Activated CD4-positive, alpha-beta memory T cell treated with anti-CD3 and anti-CD28 coated beads, Interleukin-2, amount 10 ng/mL, durations not matched to agents 7 days and 5 days (primary cell): ENCODE results near the gene ZNF416. TPM values are rescaled to one million over a fixed set of nuclear protein-coding genes. Genes with fewer than 3 reads are reported as not detected.

ENCODE experiments used
- CTCF ChIA-PET: fragments of 350-600 bp; sonication (Branson Sonifier 250); formaldehyde crosslinking; loops from one replicate; lab custom pipeline; 2021; ENCODE audit warnings: antibody characterized with exemption, inconsistent platforms; lab: Charles Lee
- POLR2A ChIA-PET: fragments of 350-600 bp; sonication (Branson Sonifier 250); formaldehyde crosslinking; loops from one replicate; lab custom pipeline; 2021; ENCODE audit warnings: antibody characterized with exemption; lab: Charles Lee
- DNase-seq: peaks from one replicate; pipeline ENCODE4 v3.0.0-alpha.2; 2020
- H3K27ac Mint-ChIP-seq: one replicate; pipeline ENCODE4 v1.8.0; 2021; ENCODE audit warnings: mild to moderate bottlenecking, mixed read lengths
- H3K27me3 Mint-ChIP-seq: one replicate; pipeline ENCODE4 v1.8.0; 2021; ENCODE audit warnings: mixed read lengths
- H3K36me3 Mint-ChIP-seq: one replicate; pipeline ENCODE4 v1.8.0; 2021; ENCODE audit warnings: low read depth, mixed read lengths
- H3K4me1 Mint-ChIP-seq: one replicate; pipeline ENCODE4 v1.8.0; 2021; ENCODE audit warnings: mixed read lengths
- H3K4me3 Mint-ChIP-seq: one replicate; pipeline ENCODE4 v1.8.0; 2021; ENCODE audit warnings: mild to moderate bottlenecking, mixed read lengths
- H3K9me3 Mint-ChIP-seq: one replicate; pipeline ENCODE4 v1.8.0; 2021; ENCODE audit warnings: mixed read lengths
- total RNA-seq, 2 experiments: library from RNA; stranded (reverse); gene quantifications; one replicate each; pipeline ENCODE4 v1.2.3, GENCODE V29; 2021

ZNF416 gene
- total RNA-seq, 2 experiments from 2014 or later, result 5.4 to 6.7 TPM

DNA sequence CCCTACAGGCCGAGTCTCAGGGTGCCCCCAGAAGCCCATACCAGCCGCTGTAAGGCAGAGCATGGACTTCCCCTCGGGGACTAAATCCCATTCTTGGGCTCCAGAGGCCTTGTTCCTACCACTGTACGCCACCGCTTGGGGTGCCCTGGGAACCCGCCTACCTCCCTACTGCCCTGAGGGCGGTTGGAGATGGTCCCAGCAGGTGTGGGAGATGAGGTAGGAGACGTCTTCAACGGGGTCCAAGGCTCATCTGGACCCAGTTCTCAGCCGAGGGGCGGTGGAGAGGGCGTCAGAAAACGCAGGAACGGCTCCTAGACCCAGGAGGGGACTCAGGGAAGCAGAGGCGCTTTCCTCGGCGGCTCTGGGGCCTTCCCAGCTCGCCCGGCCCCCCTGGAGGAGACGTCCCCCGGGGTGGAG is 4.4 kb upstream of the ZNF416 start:
- DNase-seq, result no peak
- ChIA-PET POLR2A (no interaction called here), CTCF (no interaction called here)
- H3K27me3 Mint-ChIP-seq, result no peaks in the 10 kb centered on the region
- peaks cover 46% of the 10 kb centered on the region for H3K9me3 Mint-ChIP-seq
- peaks cover 61% of the 10 kb centered on the region for H3K36me3 Mint-ChIP-seq
- H3K4me1 Mint-ChIP-seq, result peaks cover 23% of the 10 kb centered on the region
- H3K27ac Mint-ChIP-seq, result no peak overlapping the region
- peak overlapping the region; percentile 75 for H3K4me3 Mint-ChIP-seq

- DNase-seq, result no peak
- Mint-ChIP-seq H3K27ac (no peak overlapping the region), H3K4me1 (peaks cover 21% of the 10 kb centered on the region), H3K4me3 (peak overlapping the region; percentile 48), H3K9me3 (peaks cover 72% of the 10 kb centered on the region), H3K36me3 (peaks cover 77% of the 10 kb centered on the region), H3K27me3 (no peaks in the 10 kb centered on the region)
- POLR2A ChIA-PET, result no interaction called here
- CTCF ChIA-PET, result no interaction called here
Observed at GRCh38 chr19:57576661-57577060, 2.0 kb downstream of the ZNF416 start.

DNA sequence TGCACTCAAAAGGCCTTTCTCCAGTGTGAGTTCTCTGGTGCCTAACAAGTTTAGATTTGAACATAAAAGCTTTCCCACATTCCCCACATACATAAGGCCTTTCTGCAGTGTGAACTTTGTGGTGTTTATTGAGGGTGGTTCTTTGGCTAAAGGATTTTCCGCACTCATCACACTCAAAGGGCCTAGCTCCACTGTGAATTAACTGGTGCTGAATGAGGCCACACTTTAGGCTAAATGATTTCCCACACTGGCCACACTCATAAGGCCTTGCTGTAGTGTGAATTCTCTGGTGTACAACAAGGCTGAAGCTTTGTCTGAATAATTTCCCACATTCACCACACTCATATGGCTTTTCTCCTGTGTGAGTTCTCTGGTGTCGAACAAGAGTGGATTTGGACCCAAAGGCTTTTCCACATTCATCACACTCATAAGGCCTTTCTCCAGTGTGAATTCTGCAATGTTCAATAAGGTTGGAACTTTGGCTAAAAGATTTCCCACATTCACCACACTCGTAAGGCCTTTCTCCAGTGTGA is 6.2 kb downstream of the ZNF416 start:
- no peak overlapping the region for H3K27ac Mint-ChIP-seq
- ChIA-PET CTCF (no interaction called here), POLR2A (no interaction called here)
- H3K4me1 Mint-ChIP-seq, result peaks cover 9% of the 10 kb centered on the region
- H3K27me3 Mint-ChIP-seq, result no peaks in the 10 kb centered on the region
- H3K9me3 Mint-ChIP-seq, result peaks cover 86% of the 10 kb centered on the region
- H3K36me3 Mint-ChIP-seq, result peaks cover 68% of the 10 kb centered on the region
- DNase-seq, result no peak
- H3K4me3 Mint-ChIP-seq, result no peak overlapping the region

GRCh38 chr19:57570707-57571106 is 8.0 kb downstream of the ZNF416 start:
- no peak overlapping the region for H3K4me3 Mint-ChIP-seq
- peaks cover 51% of the 10 kb centered on the region for H3K36me3 Mint-ChIP-seq
- H3K4me1 Mint-ChIP-seq, result no peaks in the 10 kb centered on the region
- no peak for DNase-seq
- no peaks in the 10 kb centered on the region for H3K27me3 Mint-ChIP-seq
- no peak overlapping the region for H3K27ac Mint-ChIP-seq
- H3K9me3 Mint-ChIP-seq, result peaks cover 86% of the 10 kb centered on the region
- POLR2A ChIA-PET, result no interaction called here
- CTCF ChIA-PET, result no interaction called here

- peaks cover 11% of the 10 kb centered on the region for H3K36me3 Mint-ChIP-seq
- ChIA-PET CTCF (no interaction called here), POLR2A (no interaction called here)
- no peak overlapping the region for H3K27ac Mint-ChIP-seq
- no peak overlapping the region for H3K4me3 Mint-ChIP-seq
- H3K9me3 Mint-ChIP-seq, result peaks cover 78% of the 10 kb centered on the region
- H3K27me3 Mint-ChIP-seq, result no peaks in the 10 kb centered on the region
- H3K4me1 Mint-ChIP-seq, result no peaks in the 10 kb centered on the region
- no peak for DNase-seq
Observed at GRCh38 chr19:57566396-57567265, 12.1 kb downstream of the ZNF416 start.

GRCh38 chr19:57563547-57563946 is 15.2 kb downstream of the ZNF416 start:
- peaks cover 16% of the 10 kb centered on the region for H3K4me1 Mint-ChIP-seq
- DNase-seq, result no peak
- H3K27me3 Mint-ChIP-seq, result no peaks in the 10 kb centered on the region
- H3K4me3 Mint-ChIP-seq, result no peak overlapping the region
- peaks cover 17% of the 10 kb centered on the region for H3K36me3 Mint-ChIP-seq
- CTCF ChIA-PET, result no interaction called here
- POLR2A ChIA-PET, result no interaction called here
- H3K9me3 Mint-ChIP-seq, result peaks cover 67% of the 10 kb centered on the region
- H3K27ac Mint-ChIP-seq, result no peak overlapping the region

DNA sequence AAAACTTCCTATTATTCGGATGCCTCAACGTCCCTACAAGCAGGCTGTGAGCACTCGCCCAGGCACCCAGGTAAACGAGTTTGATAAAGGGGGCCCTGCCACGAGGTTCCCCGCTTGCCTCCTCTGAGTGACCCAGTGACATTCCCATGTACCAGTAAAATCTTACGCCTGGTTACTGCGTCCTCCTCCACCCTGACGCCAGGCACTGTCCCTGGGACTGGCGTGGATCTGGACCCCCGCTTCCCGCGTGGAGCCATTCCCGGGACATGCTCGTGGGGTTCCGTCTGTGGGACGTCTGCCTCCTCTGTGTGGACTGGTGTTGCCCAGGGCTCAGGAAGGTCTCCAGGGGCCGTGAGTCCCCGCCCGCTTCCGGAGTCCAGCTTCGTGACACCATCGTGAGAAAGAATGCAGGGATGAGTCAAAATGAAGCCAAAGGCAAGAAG is 18.6 kb downstream of the ZNF416 start:
- no peak for DNase-seq
- ChIA-PET CTCF (no interaction called here), POLR2A (interaction anchor here (1.0 to 1.8 kb wide), 2 partner anchors 60 to 73 kb away, joined by 4 read pairs; partner anchors contain the start of genes ZNF211 and ZNF773)
- Mint-ChIP-seq H3K9me3 (peaks cover 53% of the 10 kb centered on the region), H3K4me1 (peaks cover 22% of the 10 kb centered on the region), H3K27ac (peak overlapping the region; percentile 87), H3K36me3 (peaks cover 51% of the 10 kb centered on the region), H3K4me3 (peak overlapping the region; percentile 86), H3K27me3 (no peaks in the 10 kb centered on the region)

- CTCF ChIA-PET, result no interaction called here
- peak within 1 kb of the TSS; percentile 87 for H3K27ac Mint-ChIP-seq
- peak within 1 kb of the TSS; percentile 86 for H3K4me3 Mint-ChIP-seq
- POLR2A ChIA-PET, result interaction anchor here (1.0 to 2.4 kb wide), 3 partner anchors 55 to 74 kb away, joined by 4 to 6 read pairs (median 4); partner anchors contain the start of genes ZNF134, ZNF211 and ZNF773
- peaks cover 55% of the 10 kb centered on the region for H3K9me3 Mint-ChIP-seq
- H3K4me1 Mint-ChIP-seq, result peaks cover 22% of the 10 kb centered on the region
- DNase-seq, result peak; percentile 87
- peaks cover 56% of the 10 kb centered on the region for H3K36me3 Mint-ChIP-seq
- H3K27me3 Mint-ChIP-seq, result no peaks in the 10 kb centered on the region
Observed at GRCh38 chr19:57559404-57560025, 19.2 kb downstream of the ZNF416 start, which contains the start of gene ZNF550. ZNF550 (minus strand) TSS chr19:57559863; CDS start chr19:57559682, 181 bp downstream.

DNA sequence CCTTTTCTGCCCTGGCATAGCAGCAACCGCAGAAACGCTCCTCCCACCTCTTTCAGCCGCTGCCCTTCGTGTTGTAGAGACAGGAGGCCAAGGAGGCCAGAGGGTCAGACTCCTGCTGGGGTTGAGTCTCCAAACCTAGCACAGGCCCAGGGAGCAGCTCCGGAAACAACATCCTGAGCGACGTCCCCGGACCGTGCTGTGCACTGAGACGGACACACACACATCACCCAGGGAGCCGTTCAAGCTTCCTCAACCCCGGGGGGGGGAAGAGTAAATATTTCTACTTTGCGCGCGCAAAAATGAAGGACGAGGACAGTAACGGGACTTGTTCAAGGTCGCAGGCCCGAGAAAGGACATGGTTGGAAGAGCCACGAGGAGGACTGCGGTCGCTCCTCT is 19.7 kb downstream of the ZNF416 start:
- peaks cover 61% of the 10 kb centered on the region for H3K36me3 Mint-ChIP-seq
- CTCF ChIA-PET, result no interaction called here
- peak overlapping the region; percentile 86 for H3K4me3 Mint-ChIP-seq
- H3K9me3 Mint-ChIP-seq, result peaks cover 56% of the 10 kb centered on the region
- peaks cover 22% of the 10 kb centered on the region for H3K4me1 Mint-ChIP-seq
- no peaks in the 10 kb centered on the region for H3K27me3 Mint-ChIP-seq
- H3K27ac Mint-ChIP-seq, result peak overlapping the region; percentile 86
- POLR2A ChIA-PET, result interaction anchor here (1.0 to 2.4 kb wide), 3 partner anchors 55 to 74 kb away, joined by 4 to 6 read pairs (median 4); partner anchors contain the start of genes ZNF134, ZNF211 and ZNF773
- peak; percentile 24 for DNase-seq

DNA sequence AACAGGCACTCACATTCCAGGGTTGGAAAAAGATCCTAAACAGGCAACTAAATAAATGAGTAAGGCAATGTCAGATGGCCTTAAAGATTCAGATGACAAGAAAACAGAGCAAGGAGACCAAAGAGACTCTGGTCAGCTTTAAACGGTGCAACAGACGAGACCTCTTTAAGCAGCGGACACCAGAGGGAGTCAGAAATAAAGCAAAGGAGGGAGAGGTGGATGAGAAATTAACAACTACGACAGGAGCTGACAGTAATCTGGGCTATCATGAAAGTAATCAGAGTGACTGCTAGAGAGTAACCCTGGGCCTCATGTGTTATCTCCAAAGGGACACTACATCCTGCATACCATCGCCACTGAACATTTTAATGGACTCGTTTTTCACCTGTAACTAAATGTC is 20.2 kb downstream of the ZNF416 start:
- peaks cover 22% of the 10 kb centered on the region for H3K4me1 Mint-ChIP-seq
- POLR2A ChIA-PET, result interaction anchor here (1.8 to 2.4 kb wide), 2 partner anchors 56 to 75 kb away, joined by 4 to 6 read pairs; partner anchors contain the start of genes ZNF134 and ZNF211
- H3K27me3 Mint-ChIP-seq, result no peaks in the 10 kb centered on the region
- peaks cover 66% of the 10 kb centered on the region for H3K36me3 Mint-ChIP-seq
- H3K9me3 Mint-ChIP-seq, result peaks cover 58% of the 10 kb centered on the region
- CTCF ChIA-PET, result no interaction called here
- H3K27ac Mint-ChIP-seq, result peak overlapping the region; percentile 86
- no peak for DNase-seq
- peak overlapping the region; percentile 86 for H3K4me3 Mint-ChIP-seq

- H3K4me3 Mint-ChIP-seq, result no peak overlapping the region
- no peak for DNase-seq
Observed at GRCh38 chr19:57557659-57558058, 21.1 kb downstream of the ZNF416 start.

DNA sequence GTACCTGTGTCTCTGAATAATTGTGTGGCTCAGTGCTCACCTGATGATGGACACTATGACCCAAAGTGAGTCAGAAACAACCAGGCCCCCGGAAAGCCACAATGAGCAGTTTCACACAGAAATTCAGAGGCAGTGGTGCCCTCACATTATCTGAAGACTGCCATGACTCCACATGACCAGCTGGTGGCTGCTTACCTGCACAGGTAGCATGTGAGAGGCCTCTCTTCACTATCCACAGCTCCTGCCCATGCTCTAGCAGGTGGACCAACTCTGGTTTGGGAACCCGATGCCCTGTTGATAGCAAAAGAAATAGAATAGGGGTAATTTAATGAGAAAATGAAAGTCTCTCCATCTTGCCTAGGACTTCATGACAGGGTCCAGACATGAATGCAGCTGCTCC is 26.3 kb downstream of the ZNF416 start:
- H3K4me3 Mint-ChIP-seq, result no peak overlapping the region
- H3K27me3 Mint-ChIP-seq, result no peaks in the 10 kb centered on the region
- POLR2A ChIA-PET, result no interaction called here
- CTCF ChIA-PET, result no interaction called here
- no peak for DNase-seq
- no peaks in the 10 kb centered on the region for H3K4me1 Mint-ChIP-seq
- no peak overlapping the region for H3K27ac Mint-ChIP-seq
- H3K9me3 Mint-ChIP-seq, result peaks cover 74% of the 10 kb centered on the region
- H3K36me3 Mint-ChIP-seq, result peaks cover 99% of the 10 kb centered on the region

More at GRCh38 chr19:57557659-57558058, 21.1 kb downstream of the ZNF416 start:
- H3K27me3 Mint-ChIP-seq, result no peaks in the 10 kb centered on the region
- CTCF ChIA-PET, result no interaction called here
- POLR2A ChIA-PET, result interaction anchor here (2.4 kb wide), 1 partner anchor 57 kb away, joined by 6 read pairs; the partner anchor contains the start of gene ZNF134
- H3K9me3 Mint-ChIP-seq, result peaks cover 55% of the 10 kb centered on the region
- H3K4me1 Mint-ChIP-seq, result peaks cover 22% of the 10 kb centered on the region
- peaks cover 75% of the 10 kb centered on the region for H3K36me3 Mint-ChIP-seq
- no peak overlapping the region for H3K27ac Mint-ChIP-seq

DNA sequence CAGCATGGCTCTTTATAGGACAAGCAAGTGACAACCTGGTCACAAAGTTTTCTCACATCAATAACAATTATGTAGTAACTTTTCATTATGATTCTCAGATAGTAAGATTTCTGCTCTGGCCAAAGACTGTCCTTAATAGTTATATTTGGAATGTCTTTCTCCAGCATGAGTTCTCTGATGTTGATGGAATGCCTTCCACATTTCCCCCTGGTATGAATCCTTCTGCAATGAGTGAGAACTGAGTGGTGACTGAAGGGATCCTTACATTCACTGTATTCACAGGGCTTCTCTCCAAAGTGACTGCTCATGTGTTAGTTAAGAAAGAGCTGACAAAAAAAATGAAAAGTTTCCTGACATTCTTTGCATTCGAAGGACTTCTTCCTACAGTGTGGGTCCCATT is 32.2 kb downstream of the ZNF416 start:
- Mint-ChIP-seq H3K4me1 (no peaks in the 10 kb centered on the region), H3K36me3 (peaks cover 92% of the 10 kb centered on the region), H3K27ac (no peak overlapping the region), H3K27me3 (no peaks in the 10 kb centered on the region), H3K4me3 (no peak overlapping the region), H3K9me3 (peaks cover 68% of the 10 kb centered on the region)
- no peak for DNase-seq
- CTCF ChIA-PET, result no interaction called here
- POLR2A ChIA-PET, result no interaction called here
